ENCODE measurements around the gene FANCL. TPM values are rescaled to one million over a fixed set of nuclear protein-coding genes. Genes with fewer than 3 reads are reported as not detected.
A peak's percentile ranks its signal among the peaks of the same experiment; 100 is the strongest.

Gene FANCL
- total RNA-seq, 6 experiments from 2014 or later = 6.8 to 22.3 (median 15.3) TPM

- no peaks in the 10 kb centered on the region for H3K9me3 ChIP-seq
- TF ChIP-seq CTCF (IDR thresholded peaks at IDR 0.05) (no peak), POLR2A (IDR thresholded peaks at IDR 0.05) (no peak)
Observed at GRCh38 chr2:58137856-58138255, 103.3 kb downstream of the FANCL start.

DNA sequence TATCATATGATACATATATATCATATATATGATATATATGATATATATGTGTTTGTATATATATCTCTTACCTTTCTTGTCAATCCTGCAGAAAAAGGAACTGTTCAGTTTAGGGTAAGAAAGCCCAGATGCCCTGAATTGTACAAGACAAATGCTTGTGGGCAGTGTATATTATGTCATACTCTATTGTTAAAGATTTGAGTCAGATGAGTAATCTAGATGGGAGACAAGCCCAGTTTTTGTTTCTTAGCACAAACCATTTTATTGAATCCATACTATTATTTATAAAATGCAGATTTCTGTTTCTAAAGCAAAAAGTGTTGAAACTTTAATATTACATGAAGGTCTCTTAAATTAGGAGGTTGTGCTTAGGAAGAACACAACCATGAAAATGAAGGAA lies 103.9 kb downstream of the FANCL start:
- no peak overlapping the region for H3K4me3 ChIP-seq
- peaks cover 0 to 6% (median 0%) of the 10 kb centered on the region in 4 donors for H3K36me3 ChIP-seq
- no peaks in the 10 kb centered on the region for H3K9me3 ChIP-seq
- H3K27me3 ChIP-seq = no peaks in the 10 kb centered on the region
- DNase-seq (no peak), ATAC-seq (no peak)
- TF ChIP-seq POLR2A (IDR thresholded peaks at IDR 0.05) (no peak), CTCF (IDR thresholded peaks at IDR 0.05) (no peak)
- H3K27ac ChIP-seq = no peak overlapping the region
- no peaks in the 10 kb centered on the region for H3K4me1 ChIP-seq
- intact Hi-C loops (cut with DNase I) = no loop called here

More at GRCh38 chr2:58137856-58138255, 103.3 kb downstream of the FANCL start:
- intact Hi-C loops (cut with DNase I) = no loop called here
- DNase-seq (no peak), ATAC-seq (peak in 1 of 4 donors; percentile 38)
- Histone ChIP-seq H3K4me1 (no peaks in the 10 kb centered on the region), H3K36me3 (no peaks in the 10 kb centered on the region), H3K4me3 (no peak overlapping the region), H3K27me3 (no peaks in the 10 kb centered on the region), H3K27ac (no peak overlapping the region)
- 89% methylated on average over 1 of the region's 1 CpG for WGBS (ENCODE audit: insufficient coverage, low coverage, low lambda C conversion rate, missing lambda C conversion rate)

DNA sequence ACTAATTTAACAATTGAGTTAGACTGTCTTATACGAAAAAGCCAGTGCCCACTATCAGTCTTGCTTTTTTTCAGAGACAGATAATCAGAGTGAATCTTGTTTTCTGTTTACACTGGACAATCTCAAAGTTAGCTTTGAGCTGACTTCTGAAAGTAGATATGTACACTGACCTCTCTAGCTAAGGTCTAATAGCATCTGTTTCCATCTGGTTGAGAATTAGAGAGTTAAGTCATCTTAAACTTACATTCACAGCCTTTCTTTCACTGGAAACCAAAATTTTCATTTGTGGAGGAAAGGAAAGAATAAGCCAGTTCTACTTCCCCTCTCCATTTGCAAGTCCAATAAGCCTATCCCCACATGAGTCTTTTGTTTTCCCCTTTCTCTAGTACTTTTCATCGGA lies 105.3 kb downstream of the FANCL start:
- Histone ChIP-seq H3K27me3 (no peaks in the 10 kb centered on the region), H3K9me3 (no peaks in the 10 kb centered on the region), H3K4me3 (no peak overlapping the region), H3K36me3 (peaks cover 0 to 11% (median 2%) of the 10 kb centered on the region in 4 donors), H3K4me1 (no peaks in the 10 kb centered on the region), H3K27ac (no peak overlapping the region)
- no peak for ATAC-seq
- intact Hi-C loops (cut with DNase I) = no loop called here
- DNase-seq = no peak
- WGBS (ENCODE audit: insufficient coverage, low coverage, low lambda C conversion rate, missing lambda C conversion rate) = 62% methylated on average over 2 of the region's 2 CpGs
- no peak for TF ChIP-seq POLR2A (IDR thresholded peaks at IDR 0.05)
- TF ChIP-seq CTCF (IDR thresholded peaks at IDR 0.05) = no peak

GRCh38 chr2:58133395-58133794 lies 107.7 kb downstream of the FANCL start:
- peaks cover 0 to 11% (median 2%) of the 10 kb centered on the region in 4 donors for H3K36me3 ChIP-seq
- no peak overlapping the region for H3K27ac ChIP-seq
- no peak overlapping the region for H3K4me3 ChIP-seq
- intact Hi-C loops (cut with DNase I) = no loop called here
- H3K27me3 ChIP-seq = no peaks in the 10 kb centered on the region
- no peaks in the 10 kb centered on the region for H3K4me1 ChIP-seq
- DNase-seq (no peak), ATAC-seq (no peak)
- H3K9me3 ChIP-seq = no peaks in the 10 kb centered on the region
- no peak for TF ChIP-seq POLR2A (IDR thresholded peaks at IDR 0.05)
- no peak for TF ChIP-seq CTCF (IDR thresholded peaks at IDR 0.05)

Data from right lobe of liver (tissue), 6 donors.